NCI-H345 treated with DMSO at 0.1 percent for 48 hours (cell line): Measurements from ENCODE around the gene SH3BGRL3.
"Not testable (repeated sequence)": the region's sequence is repeated elsewhere in the genome, so short reads cannot be mapped to it uniquely, and the experiment has no call there.

Source experiments
- DNase-seq: peaks from one replicate; lab custom pipeline; 2025; ENCODE audit not compliant: unreplicated experiment; lab: John Stamatoyannopoulos, UW

Gene SH3BGRL3

GRCh38 chr1:26279456-26280332 is at the start of gene SH3BGRL3:
SH3BGRL3 (plus strand) TSS chr1:26280086; CDS start chr1:26280156, 70 bp downstream.
- peak; percentile 66 for DNase-seq

DNA sequence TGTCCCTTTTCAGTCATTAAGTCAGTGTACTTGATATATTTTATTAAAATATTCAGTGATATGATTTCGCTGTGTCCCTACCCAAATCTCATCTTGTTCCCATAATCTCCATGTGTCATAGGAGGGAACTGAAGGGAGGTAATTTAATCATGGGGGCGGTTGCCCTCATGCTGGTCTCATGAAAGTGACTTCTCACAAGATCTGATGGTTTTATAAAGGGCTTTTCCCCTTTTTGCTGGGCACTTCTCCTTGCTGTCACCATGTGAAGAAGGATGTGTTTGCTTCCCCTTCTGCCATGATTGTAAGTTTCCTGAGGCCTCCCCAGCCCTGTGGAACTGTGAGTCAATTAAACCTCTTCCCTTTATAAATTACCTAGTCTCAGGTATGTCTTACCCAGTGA is 49.2 kb upstream of the SH3BGRL3 start:
- DNase-seq: not testable (repeated sequence)

- DNase-seq: peak; percentile 99
Observed at GRCh38 chr1:26233903-26234643, 45.8 kb upstream of the SH3BGRL3 start, which contains the start of gene CEP85. CEP85 (plus strand) TSS chr1:26234200; CDS start chr1:26239784, 5,584 bp downstream.

GRCh38 chr1:26234644-26235370 is 45.1 kb upstream of the SH3BGRL3 start:
- DNase-seq: peak; percentile 10

DNA sequence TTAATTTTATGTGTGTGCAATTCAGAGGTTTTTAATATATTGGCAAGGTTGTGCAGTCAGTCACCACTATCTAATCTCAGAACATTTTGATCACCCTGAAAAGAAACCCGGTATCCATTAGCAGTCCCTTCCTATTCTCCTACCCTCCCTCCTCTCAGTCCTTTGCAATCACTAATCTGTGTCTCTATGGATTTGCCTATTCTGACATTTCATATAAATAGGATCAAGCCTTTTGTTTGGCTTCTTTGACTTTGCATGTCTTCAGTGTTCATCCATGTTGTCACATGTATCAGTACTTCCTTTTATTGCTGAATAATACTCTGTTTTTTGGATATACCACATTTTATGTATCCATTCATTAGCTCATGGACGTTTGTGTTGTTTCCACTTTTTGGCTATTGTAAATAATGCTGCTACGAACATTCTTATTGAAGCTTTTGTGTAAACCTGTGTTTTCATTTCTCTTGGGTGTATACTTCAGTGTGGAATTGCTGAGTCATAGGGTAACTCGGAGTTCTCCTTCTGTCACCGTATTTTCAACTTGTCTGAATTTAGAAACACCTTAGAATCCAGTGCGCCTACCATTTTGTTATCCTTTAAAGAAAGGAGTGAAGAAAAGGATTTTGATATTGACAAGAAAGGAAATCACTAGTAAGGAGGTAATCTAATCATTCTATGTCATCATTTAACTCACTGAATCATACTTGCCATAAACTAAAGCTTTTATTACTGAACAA is 42.5 kb upstream of the SH3BGRL3 start:
- no peak for DNase-seq

- no peak for DNase-seq
Observed at GRCh38 chr1:26239936-26240335, 40.0 kb upstream of the SH3BGRL3 start.

DNA sequence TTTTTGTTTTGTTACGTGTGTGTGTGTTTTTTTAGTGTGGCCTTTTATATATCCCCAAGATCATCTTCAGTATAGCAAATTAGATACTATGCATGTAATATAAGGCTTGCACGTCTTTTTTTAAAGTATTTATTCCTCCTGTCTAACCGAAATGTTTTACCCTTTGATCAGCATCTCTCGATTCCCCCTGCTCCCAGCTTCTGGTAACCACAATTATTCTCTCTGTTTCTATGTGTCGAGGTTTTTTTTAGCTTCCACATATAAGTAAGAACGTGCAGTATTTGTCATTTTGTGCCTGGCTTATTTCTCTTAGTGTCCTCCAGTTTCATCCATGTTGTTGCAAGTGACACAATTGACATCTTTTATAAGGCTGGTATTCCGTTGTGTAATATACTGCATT is 27.2 kb upstream of the SH3BGRL3 start:
- no peak for DNase-seq

- DNase-seq: no peak
Observed at GRCh38 chr1:26254404-26254803, 25.5 kb upstream of the SH3BGRL3 start.

GRCh38 chr1:26257222-26257621 is 22.7 kb upstream of the SH3BGRL3 start:
- no peak for DNase-seq

- DNase-seq: no peak
Observed at GRCh38 chr1:26259005-26259404, 20.9 kb upstream of the SH3BGRL3 start.

- DNase-seq: no peak
Observed at GRCh38 chr1:26259578-26259977, 20.3 kb upstream of the SH3BGRL3 start.

GRCh38 chr1:26263212-26263611 is 16.7 kb upstream of the SH3BGRL3 start:
- DNase-seq: no peak

DNA sequence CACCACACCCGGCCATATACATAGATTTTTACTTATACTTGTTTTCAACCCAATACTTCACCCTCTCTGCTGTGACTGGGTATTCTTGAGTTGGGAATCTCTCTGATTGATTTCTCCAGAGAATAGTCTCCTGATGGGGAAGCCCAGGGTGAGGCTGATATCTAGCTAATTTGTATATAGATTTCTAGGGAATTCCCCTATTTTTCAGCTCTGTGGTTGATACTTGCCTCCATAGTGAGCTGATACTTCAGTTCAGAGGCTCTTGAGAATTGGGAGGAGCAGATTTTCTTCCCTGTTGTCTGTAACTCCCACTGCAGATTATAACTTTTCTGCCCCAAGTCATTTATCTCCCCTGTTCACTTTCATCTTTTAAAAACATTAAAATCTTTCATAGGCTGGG is 14.5 kb upstream of the SH3BGRL3 start:
- DNase-seq: no peak

DNA sequence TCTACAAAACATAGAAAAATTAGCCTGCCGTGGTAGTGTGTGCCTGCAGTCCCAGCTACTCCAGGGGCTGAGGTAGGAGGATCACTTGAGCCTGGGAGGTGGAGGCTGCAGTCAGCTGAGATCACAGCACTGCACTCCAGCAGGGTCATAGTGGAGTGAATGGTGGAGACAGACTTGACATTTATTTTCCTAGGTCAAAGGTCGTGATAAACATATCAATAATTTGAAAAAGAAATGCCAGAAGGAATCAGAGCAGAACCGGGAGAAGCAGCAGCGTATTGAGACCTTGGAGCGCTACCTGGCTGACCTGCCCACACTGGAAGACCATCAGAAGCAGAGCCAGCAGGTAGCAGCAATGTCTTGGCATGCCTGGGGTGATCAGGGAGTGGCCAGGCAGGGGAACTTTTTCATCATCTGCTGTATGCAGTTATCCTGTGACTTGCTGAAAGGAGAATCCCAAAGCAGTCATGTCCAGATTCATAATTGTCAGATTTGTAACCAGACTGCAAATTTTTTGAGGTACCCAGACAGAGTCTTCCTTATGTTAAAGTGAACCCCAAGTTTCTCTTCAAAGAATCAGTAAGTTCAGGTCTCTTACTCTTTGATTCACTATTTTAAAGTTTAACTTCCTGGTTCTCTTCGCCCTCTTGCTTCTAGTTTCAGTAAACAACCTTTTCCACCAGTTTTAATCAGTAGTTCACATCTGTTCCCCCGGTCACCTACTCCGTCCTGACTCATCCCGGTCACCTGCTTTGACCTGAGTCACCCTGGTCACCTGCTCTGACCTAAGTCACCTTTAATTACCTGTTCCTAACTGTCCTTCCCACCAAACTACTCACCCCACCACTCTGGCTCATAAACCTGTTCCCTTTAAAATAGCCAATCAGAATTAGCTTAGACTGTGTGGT is 11.3 kb upstream of the SH3BGRL3 start:
- no peak for DNase-seq

DNA sequence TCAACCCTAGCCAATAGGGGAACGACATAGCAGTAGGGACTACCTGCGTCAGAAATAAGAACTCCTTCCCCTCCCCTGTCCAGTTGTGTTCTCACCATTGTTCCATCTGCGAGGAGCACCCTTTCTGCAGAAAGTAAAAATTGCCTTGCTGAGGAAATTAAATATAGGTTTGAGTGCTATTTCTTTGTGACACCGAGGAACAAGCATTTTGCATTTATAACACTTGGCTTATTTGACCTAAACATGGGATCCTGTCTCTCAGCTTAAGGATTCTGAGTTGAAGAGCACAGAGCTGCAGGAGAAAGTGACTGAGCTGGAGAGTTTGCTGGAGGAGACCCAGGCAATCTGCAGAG is 10.7 kb upstream of the SH3BGRL3 start:
- DNase-seq: no peak

- no peak for DNase-seq
Observed at GRCh38 chr1:26274801-26275425, 5.0 kb upstream of the SH3BGRL3 start.

- DNase-seq: no peak
Observed at GRCh38 chr1:26275580-26276431, 4.1 kb upstream of the SH3BGRL3 start.

GRCh38 chr1:26276432-26276838 is 3.5 kb upstream of the SH3BGRL3 start:
- DNase-seq: no peak
